Skin epidermis (tissue), 12 donors: ENCODE data around the gene NCLN.
"Not testable (repeated sequence)": the region's sequence is repeated elsewhere in the genome, so short reads cannot be mapped to it uniquely, and the experiment has no call there.

Experiments used
- H3K27ac ChIP-seq, 21 experiments: fragments of 200-600 bp; sonication (generic) in 11 of 21; one replicate each; pipeline ENCODE4 v1.5.0; 2020; ENCODE audit warnings: mild to moderate bottlenecking in 3 of 21, inconsistent platforms in 2 of 21, moderate library complexity in 2 of 21
- H3K4me3 ChIP-seq, 7 experiments: fragments of 200-600 bp; sonication (generic) in 2 of 7; one replicate each; pipeline ENCODE4 v1.5.0; 2020; ENCODE audit warnings: inconsistent platforms in 2 of 7, mild to moderate bottlenecking in 2 of 7, moderate library complexity in 1 of 7

Gene NCLN

GRCh38 chr19:3153286-3154230, 32.2 kb upstream of the NCLN start:
- Histone ChIP-seq H3K4me3 (no peak overlapping the region), H3K27ac (peak overlapping the region in 1 of 21 experiments; percentile 47)

DNA sequence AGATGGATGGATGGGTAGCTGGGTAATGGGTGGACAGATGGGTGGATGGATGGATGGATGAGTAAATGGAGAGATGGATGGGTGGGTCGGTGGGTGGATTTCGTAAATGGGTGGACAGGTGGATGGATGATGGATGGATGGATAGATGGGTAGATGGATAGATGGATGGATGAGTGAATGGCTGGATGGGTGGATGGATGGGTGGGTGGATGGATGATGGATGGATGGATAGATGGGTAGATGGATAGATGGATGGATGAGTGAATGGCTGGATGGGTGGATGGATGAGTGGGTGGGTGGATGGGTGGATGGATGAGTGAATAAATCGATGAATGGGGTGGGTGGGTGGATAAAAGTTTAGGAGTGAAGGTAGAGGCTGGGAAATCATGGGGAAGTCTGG, 31.3 kb upstream of the NCLN start:
- not testable (repeated sequence) for H3K4me3 ChIP-seq
- peak overlapping the region in 19 of 21 experiments; percentile 47 to 85 (median 72) for H3K27ac ChIP-seq

DNA sequence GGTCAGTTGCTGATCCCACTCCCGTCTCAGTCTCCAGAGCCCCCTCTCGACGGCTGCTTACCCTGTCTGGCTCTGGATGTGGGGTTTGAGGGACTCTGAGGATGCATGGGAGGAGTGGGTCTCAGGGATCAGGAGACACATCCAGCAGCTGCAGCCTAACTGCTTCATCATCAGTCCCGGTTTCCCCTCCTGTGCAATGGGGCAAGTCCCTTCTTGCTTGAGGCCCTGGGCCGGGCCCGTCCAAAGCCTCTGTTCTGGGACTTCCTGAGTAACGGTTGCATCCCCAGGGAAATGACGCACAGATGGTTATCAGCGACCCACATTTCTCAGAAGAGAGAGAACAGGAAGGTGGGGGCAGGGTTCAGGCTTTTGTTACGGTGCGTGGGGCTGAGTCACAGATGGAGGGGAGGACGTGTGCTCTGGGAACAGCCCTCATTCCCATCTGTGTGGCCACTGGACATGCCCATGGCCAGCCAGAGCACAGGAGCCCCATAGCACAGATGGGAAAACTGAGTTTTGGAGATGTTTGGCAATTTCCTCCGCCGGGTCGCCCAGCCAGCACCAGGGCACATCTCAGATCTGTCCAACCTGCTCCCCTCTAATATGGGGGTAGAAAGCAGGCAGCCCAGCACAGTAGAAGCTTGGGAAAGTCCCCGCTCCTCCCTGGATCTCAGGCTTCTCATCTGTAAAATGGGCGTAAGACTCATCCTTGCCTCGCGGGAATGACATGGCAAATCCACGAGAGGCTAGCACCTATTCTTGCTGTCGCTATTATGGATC, 30.6 kb upstream of the NCLN start:
- Histone ChIP-seq H3K27ac (peak overlapping the region in 19 of 21 experiments; percentile 47 to 85 (median 72)), H3K4me3 (no peak overlapping the region)

- H3K4me3 ChIP-seq: no peak overlapping the region
- peak overlapping the region in 3 of 21 experiments; percentile 17 to 26 (median 17) for H3K27ac ChIP-seq
Observed at GRCh38 chr19:3157096-3157845, 28.5 kb upstream of the NCLN start.

DNA sequence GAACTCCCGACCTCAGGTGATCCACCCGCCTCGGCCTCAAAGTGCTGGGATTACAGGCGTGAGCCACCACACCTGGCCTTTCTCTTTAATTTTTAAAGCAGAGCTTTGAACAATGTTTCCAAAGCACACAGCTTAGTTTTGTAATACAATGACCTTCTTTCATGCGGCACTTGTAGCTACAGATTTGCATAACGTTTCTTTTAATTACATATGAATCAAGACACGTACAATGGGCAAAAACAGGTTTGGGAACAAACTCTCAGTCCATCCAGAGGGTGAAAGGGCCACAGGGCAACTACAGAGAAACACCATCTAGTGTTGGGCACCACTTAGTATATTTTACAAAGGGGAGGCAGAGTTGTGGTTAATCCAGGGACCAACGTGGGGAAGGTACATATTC, 26.2 kb upstream of the NCLN start:
- H3K27ac ChIP-seq: no peak overlapping the region

DNA sequence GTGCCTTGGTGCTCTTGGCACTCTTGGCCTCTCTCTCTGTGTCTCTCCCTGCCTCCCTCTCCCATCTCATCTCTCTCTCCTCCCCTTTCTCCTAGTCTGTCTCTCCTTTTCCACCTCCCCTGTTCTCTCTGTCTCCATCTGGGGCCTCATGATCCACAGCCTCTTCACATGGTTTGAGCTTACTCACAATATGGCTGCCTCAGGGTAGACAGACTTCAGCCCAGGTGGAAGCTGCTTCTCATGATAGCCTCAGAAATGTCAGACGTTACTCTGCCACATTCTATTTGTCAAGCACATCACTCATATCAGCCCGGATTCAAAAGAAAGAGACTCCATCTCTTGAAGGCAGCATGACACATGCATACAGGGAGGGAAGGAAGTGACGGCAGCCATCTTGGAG, 25.5 kb upstream of the NCLN start:
- H3K27ac ChIP-seq: peak overlapping the region in 1 of 21 experiments; percentile 6
- H3K4me3 ChIP-seq: no peak overlapping the region

More for the DNA sequence above, 26.2 kb upstream of the NCLN start:
- H3K4me3 ChIP-seq: no peak overlapping the region

- no peak overlapping the region for H3K4me3 ChIP-seq
- peak overlapping the region in 6 of 21 experiments; percentile 10 to 29 (median 22) for H3K27ac ChIP-seq
Observed at GRCh38 chr19:3161453-3161852, 24.3 kb upstream of the NCLN start.

DNA sequence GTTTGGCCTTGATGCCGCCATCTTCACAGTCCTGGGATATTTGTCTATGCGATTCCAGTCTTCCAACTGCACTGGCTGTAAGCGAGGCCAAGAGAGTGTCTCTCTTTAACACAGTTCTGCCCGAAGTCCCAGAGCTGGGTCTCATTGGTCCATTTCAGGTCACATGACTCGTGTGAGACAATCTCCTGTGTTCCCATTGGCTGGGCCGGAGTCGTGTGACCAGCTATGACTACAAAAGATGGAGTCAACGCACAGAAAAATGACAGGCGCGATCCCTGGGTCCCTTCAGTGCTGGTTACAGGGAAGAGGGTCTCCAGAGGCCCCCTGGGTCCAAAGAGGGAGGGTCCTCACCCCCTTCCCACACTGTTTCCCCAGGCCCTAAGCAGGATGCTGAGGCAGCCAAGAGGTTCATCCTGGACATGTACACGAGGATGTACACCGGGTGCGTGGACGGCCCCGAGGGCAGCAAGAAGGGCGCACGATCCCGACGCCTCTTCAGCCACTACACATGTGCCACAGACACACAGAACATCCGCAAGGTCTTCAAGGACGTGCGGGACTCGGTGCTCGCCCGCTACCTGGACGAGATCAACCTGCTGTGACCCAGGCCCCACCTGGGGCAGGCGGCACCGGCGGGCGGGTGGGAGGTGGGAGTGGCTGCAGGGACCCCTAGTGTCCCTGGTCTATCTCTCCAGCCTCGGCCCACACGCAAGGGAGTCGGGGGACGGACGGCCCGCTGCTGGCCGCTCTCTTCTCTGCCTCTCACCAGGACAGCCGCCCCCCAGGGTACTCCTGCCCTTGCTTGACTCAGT, 23.1 kb upstream of the NCLN start:
- Histone ChIP-seq H3K4me3 (no peak overlapping the region), H3K27ac (peak overlapping the region in 1 of 21 experiments; percentile 31)

GRCh38 chr19:3163230-3163886, 22.4 kb upstream of the NCLN start:
- Histone ChIP-seq H3K4me3 (no peak overlapping the region), H3K27ac (peak overlapping the region in 2 of 21 experiments; percentile 4 to 7)

GRCh38 chr19:3163943-3164342, 21.8 kb upstream of the NCLN start:
- H3K27ac ChIP-seq: peak overlapping the region in 1 of 21 experiments; percentile 55
- H3K4me3 ChIP-seq: no peak overlapping the region

GRCh38 chr19:3167533-3168272, 18.0 kb upstream of the NCLN start:
- no peak overlapping the region for H3K27ac ChIP-seq

GRCh38 chr19:3171894-3172672, 13.6 kb upstream of the NCLN start:
- Histone ChIP-seq H3K27ac (peak overlapping the region in 1 of 21 experiments; percentile 32), H3K4me3 (no peak overlapping the region)

More at GRCh38 chr19:3167533-3168272, 18.0 kb upstream of the NCLN start:
- H3K4me3 ChIP-seq: no peak overlapping the region

GRCh38 chr19:3172673-3173000, 13.1 kb upstream of the NCLN start:
- not testable (repeated sequence) for H3K4me3 ChIP-seq
- H3K27ac ChIP-seq: peak overlapping the region in 1 of 21 experiments; percentile 32

DNA sequence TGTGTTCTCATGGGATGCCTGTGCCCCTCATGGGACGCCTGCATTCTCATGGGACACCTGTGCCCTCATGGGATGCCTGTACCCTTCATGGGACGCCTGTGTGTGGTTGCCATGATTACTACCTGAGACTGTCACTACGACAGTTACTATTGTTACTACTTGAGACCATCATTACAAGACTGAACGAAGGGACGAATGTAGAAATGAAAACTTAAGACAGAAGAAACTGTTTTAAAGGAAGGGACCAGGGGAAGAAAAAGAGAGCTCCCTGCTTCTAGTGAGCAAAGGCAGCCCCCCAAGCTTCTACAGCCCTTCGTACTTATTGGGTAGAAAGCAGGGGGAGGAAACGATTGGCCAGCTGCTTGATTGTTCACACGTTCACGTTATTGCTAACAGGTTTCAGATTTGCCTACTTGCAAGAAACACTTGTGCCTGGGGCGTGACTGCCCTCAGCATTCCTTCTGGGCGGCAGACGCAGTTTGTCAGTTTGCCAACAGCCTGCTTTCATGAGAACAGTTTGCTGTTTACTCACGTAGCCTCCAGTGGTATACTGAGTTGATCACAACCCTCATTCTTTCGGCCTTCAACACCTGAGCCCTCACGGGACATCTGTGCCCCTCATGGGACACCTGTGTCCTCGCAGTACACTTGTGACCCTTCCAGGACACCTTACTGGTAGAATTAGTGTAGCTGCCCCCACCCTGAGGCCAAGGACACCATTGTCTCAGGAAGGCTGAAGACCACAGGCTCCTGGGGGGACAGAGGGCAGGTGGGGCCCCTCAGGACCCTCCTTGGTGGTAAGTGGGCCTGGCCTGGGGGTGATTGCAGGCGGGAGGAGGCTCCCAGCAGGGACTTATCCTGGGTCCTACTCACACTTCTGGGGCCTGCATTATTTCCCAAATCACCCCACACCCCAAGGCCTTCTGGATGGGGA, 9.7 kb upstream of the NCLN start:
- Histone ChIP-seq H3K27ac (peak overlapping the region in 19 of 21 experiments; percentile 9 to 85 (median 62)), H3K4me3 (no peak overlapping the region)

GRCh38 chr19:3176715-3177501, 8.8 kb upstream of the NCLN start:
- Histone ChIP-seq H3K27ac (peak overlapping the region in 19 of 21 experiments; percentile 9 to 85 (median 62)), H3K4me3 (no peak overlapping the region)
